Cerebellar nuclear complex (tissue), 1 donor: Measurements from ENCODE around the gene DLL3.

Source experiments
- DNase-seq, 2 experiments: peaks; one replicate each; lab custom pipeline; 2025; lab: John Stamatoyannopoulos, UW

DLL3 gene

DNA sequence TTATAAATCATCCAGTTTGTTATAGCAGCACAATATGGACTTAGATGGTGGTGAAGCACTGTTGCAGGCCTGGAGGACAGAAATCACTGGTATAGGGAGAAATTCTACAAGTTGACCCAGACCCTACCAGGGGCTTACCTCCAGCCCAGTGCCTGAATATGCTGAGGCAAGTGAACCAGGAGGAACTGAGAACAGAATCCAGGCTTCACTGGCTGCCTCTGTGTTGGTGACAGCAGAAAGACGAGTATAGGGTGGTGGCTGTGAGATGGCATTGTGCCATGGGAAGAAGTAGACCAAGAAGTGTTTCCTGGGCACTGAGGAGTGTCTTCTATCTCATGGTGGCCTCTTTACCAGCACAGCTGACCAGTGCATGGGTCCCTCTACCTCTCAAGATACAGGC is 57.1 kb downstream of the DLL3 start:
- no peak for DNase-seq
